Cerebellar cortex (tissue), 1 donor: ENCODE data around the gene GALNT9.
"Not testable (repeated sequence)": the region's sequence is repeated elsewhere in the genome, so short reads cannot be mapped to it uniquely, and the experiment has no call there.

Source experiments
- DNase-seq: peaks from one replicate; pipeline ENCODE4 v3.0.0-alpha.2; 2015; ENCODE audit warnings: low spot score

Gene GALNT9

DNA sequence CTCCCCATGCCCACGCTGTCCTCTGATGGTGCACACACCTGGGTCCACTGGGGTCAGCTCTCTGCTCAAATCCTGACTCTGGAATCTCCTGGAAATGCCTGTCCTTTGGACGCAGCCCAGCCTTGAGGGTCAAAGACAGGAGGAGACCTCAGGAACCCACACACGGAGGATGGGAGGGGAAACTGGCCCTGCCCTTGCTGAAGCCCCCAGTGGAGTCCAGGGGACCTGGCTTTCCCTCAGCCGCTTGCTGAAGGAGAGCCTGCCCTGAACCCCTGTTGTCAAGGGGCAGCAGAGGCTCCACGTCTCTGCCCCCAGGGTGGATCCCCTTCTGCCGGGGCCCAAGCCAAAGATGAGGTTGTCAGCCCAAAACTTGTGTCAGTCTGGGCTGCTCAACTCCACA lies 16.9 kb downstream of the GALNT9 start:
- DNase-seq = no peak

- no peak for DNase-seq
Observed at GRCh38 chr12:132311201-132311915, 18.0 kb downstream of the GALNT9 start.

DNA sequence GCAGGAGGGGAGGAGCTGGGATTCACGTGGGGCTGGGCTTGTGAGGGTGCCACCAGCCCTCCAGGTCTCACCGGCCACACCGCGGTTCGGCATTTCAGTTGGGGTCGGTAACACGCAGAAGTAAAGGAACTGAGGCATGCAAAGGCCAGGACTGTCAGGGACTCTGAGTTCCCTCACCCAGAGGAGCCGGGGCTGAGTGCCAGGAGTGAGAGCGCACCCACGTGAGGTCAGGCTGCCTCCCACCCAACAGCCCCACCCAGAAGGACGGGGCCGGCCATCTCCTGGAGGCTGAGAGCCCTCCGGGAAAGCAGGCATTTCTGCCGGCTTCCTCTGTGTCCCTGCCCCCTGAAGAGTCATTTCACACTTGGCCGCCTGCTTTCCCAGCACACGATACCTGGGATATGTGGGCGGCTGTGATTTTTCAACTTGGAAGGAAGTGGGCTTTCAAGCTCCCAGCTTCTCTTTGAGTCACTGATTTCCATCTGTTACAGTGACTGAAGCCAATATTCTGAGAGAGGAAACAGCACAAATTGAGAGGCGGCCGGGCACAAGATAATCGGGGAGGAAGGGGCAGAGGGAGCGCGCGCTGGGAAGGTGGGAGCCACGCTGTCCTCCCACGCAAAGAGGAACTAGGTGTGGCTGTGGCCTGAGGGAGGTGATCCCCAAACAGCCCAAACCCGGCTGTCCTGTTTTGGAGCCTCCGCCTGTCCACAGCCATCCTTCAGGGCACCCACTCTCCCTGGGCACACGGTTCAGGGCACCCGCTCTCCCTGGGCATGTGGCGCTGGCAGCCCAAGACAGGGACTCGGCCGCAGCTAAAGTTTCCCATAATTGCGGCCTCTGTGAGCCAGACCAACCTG lies 19.0 kb downstream of the GALNT9 start:
- DNase-seq = peak; percentile 95

- DNase-seq = no peak
Observed at GRCh38 chr12:132309596-132310086, 19.7 kb downstream of the GALNT9 start.

DNA sequence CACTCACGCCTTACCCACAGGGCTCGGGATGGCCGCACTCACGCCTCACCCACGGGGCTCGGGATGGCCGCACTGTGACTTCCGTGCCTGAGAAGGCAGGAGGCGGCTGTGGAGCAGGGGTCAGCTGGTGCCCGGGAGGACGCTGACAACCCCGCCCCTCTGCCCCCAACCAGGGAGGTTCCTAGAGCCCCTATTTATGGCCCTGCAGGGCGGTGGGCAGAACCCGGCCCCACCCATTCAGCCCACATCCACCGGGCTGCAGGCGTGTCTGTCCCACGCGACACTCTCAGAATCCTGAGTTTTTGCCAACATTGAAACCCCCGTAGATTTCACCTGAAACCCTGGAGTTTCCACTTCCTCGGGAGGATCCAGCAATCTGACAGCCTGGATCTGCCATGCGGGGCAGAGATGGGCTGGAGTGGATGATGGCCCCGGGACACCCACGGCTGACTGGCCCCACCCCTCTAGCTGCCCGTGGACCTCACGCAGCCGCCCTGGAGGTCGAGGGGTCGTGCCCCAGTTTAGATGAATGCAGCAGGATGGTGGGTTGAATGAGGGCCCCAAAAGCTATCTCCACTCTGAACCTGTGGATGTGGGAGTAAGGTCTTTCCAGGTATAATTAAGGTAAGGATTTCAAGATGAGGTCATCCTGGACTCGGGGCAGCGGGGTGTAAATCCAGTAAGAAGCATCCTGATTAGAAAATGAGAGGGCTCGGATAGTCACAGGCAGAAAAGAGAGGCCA lies 20.4 kb downstream of the GALNT9 start:
- no peak for DNase-seq

GRCh38 chr12:132307976-132308852 lies 21.2 kb downstream of the GALNT9 start:
- DNase-seq = no peak

- no peak for DNase-seq
Observed at GRCh38 chr12:132306885-132307191, 22.6 kb downstream of the GALNT9 start.

DNA sequence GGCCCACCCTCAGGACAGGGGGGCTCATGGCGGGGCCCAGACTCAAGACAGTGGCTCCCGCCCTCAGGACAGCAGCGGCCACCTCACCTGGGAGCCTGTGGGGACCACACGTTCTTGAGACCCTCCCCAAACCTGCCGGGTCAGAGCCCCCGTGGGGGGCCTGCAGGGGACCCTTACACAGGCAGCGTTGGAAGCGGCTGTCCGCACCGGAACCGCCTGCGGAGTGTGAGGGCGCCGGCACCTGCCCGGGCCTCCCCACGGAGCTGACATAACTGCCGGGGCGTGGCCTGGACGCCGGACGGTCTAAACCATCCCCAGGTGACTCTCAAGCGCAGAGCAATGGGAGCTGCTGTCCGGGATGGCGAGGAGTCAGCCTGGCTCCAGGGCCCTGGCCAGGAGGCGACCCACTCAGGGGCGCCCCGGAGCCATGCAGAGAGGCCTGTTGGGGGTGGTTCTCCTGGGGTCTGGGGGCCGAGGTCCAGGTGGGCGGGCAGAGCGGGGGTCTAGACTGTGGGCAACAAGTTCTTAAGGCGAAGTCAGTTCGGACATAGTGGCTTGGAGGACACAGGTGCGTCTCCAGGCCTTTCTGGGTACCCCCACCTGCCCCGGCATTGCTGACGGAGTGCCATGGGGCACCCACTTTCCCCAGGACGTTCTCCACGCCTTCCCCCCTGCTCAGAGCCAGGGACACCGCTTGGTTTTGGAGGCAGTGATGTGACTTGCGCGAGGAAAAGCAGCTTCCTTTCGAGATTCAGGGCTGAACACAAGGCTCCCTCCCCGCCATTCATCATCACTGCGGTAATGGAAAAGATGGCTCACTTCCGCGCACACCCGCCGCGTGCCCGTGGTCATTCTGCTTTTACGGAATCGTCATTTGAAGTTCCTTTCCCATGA lies 23.2 kb downstream of the GALNT9 start:
- no peak for DNase-seq

DNA sequence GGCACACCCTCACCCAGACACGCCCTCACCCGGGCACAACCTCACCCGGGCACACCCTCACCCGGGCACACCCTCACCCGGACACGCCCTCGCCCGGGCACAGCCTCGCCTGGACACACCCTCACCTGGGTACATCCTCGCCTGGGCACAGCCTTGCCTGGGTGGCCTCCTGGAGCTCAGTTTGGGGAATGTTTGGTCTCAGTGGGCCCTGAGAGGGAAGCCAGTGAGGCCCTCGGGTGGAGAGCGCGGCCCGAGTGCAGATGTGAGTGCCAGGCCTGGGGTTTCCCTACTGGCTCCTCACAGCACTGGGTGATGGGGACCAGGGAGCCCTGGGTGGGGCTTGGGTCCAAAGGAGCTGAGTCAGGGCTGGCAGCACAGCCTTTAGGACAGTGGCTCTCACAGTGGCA lies 23.8 kb downstream of the GALNT9 start:
- DNase-seq = no peak

DNA sequence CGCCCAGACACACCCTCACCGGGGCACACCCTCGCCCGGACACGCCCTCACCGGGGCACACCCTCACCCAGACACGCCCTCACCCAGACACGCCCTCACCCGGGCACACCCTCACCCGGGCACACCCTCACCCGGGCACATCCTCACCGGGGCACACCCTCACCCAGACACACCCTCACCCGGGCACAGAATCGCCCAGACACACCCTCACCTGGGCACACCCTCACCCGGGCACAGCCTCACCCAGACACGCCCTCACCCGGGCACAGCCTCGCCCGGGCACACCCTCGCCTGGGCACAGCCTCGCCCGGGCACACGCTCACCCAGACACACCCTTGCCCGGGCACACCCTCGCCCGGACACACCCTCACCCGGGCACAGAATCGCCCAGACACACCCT lies 24.5 kb downstream of the GALNT9 start:
- DNase-seq = not testable (repeated sequence)

DNA sequence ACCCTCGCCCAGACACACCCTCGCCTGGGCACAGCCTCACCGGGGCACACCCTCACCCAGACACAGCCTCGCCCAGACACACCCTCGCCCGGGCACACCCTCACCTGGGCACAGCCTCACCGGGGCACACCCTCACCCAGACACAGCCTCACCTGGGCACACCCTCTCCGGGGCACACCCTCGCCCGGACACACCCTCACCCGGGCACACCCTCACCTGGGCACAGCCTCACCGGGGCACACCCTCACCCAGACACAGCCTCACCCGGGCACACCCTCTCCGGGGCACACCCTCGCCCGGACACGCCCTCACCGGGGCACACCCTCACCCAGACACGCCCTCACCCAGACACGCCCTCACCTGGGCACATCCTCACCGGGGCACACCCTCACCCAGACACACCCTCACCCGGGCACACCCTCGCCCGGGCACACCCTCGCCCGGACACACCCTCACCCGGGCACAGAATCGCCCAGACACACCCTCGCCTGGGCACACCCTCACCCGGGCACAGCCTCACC lies 25.5 kb downstream of the GALNT9 start:
- DNase-seq = not testable (repeated sequence)

DNA sequence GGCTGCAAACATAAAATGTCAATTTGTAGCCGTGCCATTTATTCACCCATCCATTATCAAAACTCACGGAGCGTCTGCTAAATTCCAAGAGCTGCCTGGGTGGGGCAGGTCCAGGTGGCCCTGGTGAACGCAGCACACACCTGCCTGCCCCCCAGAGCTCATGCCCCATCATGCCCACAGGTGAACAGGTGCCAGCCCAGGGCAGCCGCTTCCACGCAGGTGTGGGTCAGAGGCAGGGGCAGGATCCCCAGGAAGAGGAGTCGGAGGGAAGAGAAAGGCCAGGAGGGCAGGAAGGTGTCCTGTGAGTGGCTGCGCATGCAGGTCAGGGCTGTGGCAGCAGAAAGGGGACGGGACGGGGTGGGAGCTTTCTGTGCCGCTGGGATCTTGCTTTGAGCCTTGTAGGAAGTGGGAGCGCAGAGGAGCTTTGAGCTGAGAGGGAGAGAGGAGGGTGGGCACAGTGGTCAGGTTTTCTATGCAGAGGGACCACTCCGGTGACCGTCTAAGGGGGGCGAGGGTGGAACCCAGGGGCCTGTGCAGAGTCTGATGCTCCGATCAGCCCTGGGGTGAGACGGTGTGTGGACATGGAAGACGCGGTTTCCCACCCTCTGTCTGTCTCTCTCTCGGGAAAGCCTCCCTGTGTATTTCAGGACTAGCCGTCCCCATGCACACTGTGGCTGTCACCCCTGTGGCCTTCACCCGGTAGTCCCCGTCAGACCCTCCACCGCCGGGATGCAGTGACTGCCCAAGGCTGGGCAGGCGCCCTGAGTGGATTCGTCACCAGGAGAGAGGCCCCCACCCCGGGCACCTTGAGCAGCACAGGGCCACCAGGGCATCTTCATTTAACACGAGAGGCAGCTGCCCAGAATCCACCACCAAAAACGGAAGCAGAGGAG lies 26.7 kb downstream of the GALNT9 start:
- DNase-seq = no peak

DNA sequence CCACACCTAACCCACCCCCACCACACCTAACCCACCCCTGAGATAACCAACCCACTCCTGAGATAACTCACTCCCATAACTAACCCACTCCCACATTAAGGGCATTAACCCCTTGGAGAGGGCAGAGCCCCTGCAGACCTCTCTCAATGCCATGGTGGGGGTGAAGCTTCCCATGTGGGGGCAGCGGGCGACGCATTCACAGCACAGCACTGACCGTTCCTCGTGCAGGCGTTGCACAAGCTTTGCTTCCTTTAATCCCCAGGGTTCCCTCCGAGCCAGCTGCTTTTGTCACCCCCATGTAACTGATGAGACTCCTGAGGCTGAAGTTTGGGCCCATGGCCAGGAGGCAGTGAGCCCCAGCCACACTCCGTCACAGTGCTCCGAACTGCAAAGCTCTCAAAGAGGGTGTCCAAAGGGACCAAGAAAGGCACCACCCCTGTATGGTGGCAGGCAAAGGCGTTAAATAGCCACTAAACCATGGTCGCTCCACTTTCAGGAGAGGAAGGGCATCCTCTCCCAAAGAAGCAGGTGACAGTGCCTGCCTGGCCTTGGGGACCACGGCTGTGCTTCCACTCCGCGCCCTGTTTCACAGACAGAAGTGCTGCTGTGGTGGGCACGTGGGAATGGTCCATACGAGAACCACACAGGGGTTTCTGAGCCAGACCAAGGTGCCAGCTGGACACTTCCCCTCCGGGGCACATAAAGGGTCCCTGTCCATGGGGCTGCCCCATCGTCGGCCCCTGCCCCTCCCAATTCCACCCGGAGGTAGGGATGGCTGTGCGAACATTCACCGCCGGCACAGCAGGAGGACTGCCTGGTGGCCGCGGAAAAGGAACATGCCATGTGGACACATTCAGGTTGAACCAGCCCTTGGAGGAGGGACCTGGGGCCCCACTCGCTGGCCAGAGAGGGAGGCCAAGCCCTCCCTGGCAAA lies 28.3 kb downstream of the GALNT9 start:
- no peak for DNase-seq

GRCh38 chr12:132296063-132296462 lies 33.3 kb downstream of the GALNT9 start:
- no peak for DNase-seq

- DNase-seq = not testable (repeated sequence)
Observed at GRCh38 chr12:132295561-132295960, 33.8 kb downstream of the GALNT9 start.

GRCh38 chr12:132295101-132295526 lies 34.3 kb downstream of the GALNT9 start:
- peak; percentile 74 for DNase-seq

- no peak for DNase-seq
Observed at GRCh38 chr12:132294121-132295034, 35.0 kb downstream of the GALNT9 start.
